H1 (cell line): ENCODE data around the gene FRY.

Experiments used
- CEBPB ChIP-seq: IDR thresholded peaks from 2 replicates; pipeline ENCODE4 v1.6.1; 2012; ENCODE audit warnings: low read depth, low read length
- EGR1 ChIP-seq: IDR thresholded peaks from 2 replicates; pipeline ENCODE4 v1.6.1; 2011; ENCODE audit warnings: low read depth, low read length, borderline replicate concordance
- EZH2 ChIP-seq: fragments of 200-600 bp; sonication (generic); IDR thresholded peaks from 2 replicates; pipeline ENCODE4 v1.7.1; 2012; ENCODE audit warnings: low read depth, mild to moderate bottlenecking, moderate library complexity, low read length, inconsistent platforms; ENCODE audit not compliant: severe bottlenecking
- FOSL1 ChIP-seq: IDR thresholded peaks from 2 replicates; pipeline ENCODE4 v1.6.1; 2011; ENCODE audit warnings: mild to moderate bottlenecking, low read depth, low read length, moderate library complexity; ENCODE audit not compliant: insufficient read depth
- GABPA ChIP-seq: IDR thresholded peaks from 2 replicates; pipeline ENCODE4 v1.6.1; 2011; ENCODE audit warnings: mild to moderate bottlenecking, low read length, moderate library complexity, borderline replicate concordance; ENCODE audit not compliant: insufficient read depth
- POLR2A ChIP-seq, 2 experiments: IDR thresholded peaks; 1 replicate in 1 of 2; 2 replicates in 1 of 2; pipeline ENCODE4 v1.6.1; 2011; ENCODE audit warnings: low read depth in 2 of 2, low read length in 2 of 2, mild to moderate bottlenecking in 2 of 2; ENCODE audit errors: control extremely low read depth in 1 of 2
- SP1 ChIP-seq: IDR thresholded peaks from 2 replicates; pipeline ENCODE4 v1.6.1; 2011; ENCODE audit warnings: low read depth, low read length
- TAF1 ChIP-seq: IDR thresholded peaks from 2 replicates; pipeline ENCODE4 v1.6.1; 2011; ENCODE audit warnings: mild to moderate bottlenecking, low read depth, low read length
- TCF12 ChIP-seq: IDR thresholded peaks from 2 replicates; pipeline ENCODE4 v1.6.1; 2011; ENCODE audit warnings: low read depth, mild to moderate bottlenecking, low read length
- YY1 ChIP-seq: IDR thresholded peaks from 2 replicates; pipeline ENCODE4 v1.6.1; 2011; ENCODE audit warnings: low read depth, mild to moderate bottlenecking, low read length
- TF ChIP-seq, protein P1 (sequence below), 3 experiments: IDR thresholded peaks; 1 replicate in 2 of 3; 2 replicates in 1 of 3; pipeline versions ENCODE4 v1.5.1 to v1.6.1; 2011; ENCODE audit warnings: low read length in 3 of 3, mild to moderate bottlenecking in 3 of 3, inconsistent platforms in 2 of 3, low read depth in 1 of 3, moderate library complexity in 1 of 3; ENCODE audit not compliant: insufficient read depth in 1 of 3; ENCODE audit errors: control extremely low read depth in 1 of 3

DNA sequence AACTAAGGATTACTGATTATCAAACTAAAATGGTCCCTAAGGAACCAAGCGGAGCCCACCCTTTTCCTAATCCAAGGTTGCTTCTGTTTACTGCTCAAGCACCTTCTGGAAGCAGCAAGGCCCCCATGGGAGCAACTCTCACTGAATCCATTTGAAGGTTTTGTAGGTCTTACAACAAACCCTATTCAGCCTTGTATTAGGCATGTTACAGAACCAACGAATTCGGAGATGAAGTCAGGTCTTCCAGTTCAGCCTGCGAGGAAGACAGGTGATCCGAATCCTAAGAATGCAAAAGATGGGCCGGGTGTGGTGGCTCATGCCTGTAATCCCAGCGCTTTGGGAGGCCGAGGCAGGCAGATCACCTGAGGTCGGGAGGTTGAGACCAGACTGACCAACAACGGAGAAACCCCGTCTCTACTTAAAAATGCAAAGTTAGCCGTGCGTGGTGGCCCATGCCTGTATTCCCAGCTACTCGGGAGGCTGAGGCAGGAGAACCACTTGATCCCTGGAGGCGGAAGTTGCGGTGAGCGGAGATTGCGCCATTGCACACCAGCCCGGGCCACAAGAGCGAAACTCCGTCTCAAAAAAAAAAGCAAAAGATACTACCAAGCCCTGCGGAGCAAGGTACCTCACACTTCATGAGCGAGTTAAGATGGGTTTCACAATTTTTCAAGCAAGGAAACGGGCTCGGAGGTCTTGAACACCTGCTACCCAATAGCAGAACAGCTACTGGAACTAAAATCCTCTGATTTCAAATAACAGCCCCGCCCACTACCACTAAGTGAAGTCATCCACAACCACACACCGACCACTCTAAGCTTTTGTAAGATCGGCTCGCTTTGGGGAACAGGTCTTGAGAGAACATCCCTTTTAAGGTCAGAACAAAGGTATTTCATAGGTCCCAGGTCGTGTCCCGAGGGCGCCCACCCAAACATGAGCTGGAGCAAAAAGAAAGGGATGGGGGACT is 283.0 kb downstream of the FRY start:
- TF ChIP-seq TCF12 (no peak), TAF1 (no peak), CEBPB (peak; percentile 64), EGR1 (no peak), YY1 (no peak), POLR2A (IDR thresholded peaks at IDR 0.05; ENCODE audit: control extremely low read depth in 1 of 2, low read depth in 2 of 2, low read length in 2 of 2) (no peak), EZH2 (no peak), FOSL1 (no peak), SP1 (no peak), GABPA (no peak)
- TF ChIP-seq, protein P1, sequence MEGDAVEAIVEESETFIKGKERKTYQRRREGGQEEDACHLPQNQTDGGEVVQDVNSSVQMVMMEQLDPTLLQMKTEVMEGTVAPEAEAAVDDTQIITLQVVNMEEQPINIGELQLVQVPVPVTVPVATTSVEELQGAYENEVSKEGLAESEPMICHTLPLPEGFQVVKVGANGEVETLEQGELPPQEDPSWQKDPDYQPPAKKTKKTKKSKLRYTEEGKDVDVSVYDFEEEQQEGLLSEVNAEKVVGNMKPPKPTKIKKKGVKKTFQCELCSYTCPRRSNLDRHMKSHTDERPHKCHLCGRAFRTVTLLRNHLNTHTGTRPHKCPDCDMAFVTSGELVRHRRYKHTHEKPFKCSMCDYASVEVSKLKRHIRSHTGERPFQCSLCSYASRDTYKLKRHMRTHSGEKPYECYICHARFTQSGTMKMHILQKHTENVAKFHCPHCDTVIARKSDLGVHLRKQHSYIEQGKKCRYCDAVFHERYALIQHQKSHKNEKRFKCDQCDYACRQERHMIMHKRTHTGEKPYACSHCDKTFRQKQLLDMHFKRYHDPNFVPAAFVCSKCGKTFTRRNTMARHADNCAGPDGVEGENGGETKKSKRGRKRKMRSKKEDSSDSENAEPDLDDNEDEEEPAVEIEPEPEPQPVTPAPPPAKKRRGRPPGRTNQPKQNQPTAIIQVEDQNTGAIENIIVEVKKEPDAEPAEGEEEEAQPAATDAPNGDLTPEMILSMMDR (IDR thresholded peaks at IDR 0.05; ENCODE audit: control extremely low read depth in 1 of 3, insufficient read depth in 1 of 3, low read depth in 1 of 3, low read length in 3 of 3) = no peak
